HEK293 (cell line): ENCODE data around the gene DUOX1.

Experiments
- CTCF ChIA-PET: fragments of 350-600 bp; formaldehyde crosslinking; extraction: SDS; loops from one replicate; lab custom pipeline; 2021; ENCODE audit warnings: antibody characterized with exemption; lab: Yijun Ruan, JAX
- POLR2A ChIA-PET: fragments of 300-600 bp; formaldehyde crosslinking; extraction: SDS; loops from one replicate; lab custom pipeline; 2020; ENCODE audit warnings: antibody characterized with exemption, inconsistent platforms; lab: Yijun Ruan, JAX
- H3K27ac ChIP-seq: fragments of 200-500 bp; sonication (Bioruptor generic); 2 replicates; pipeline ENCODE4 v1.5.1; 2014; ENCODE audit warnings: low read depth, low read length, control low read depth, inconsistent platforms; ENCODE audit errors: extremely low read depth
- H3K36me3 ChIP-seq, 2 experiments: fragments of 200-500 bp in 1 of 2; sonication (Bioruptor generic) in 1 of 2; 1 replicate in 1 of 2; 2 replicates in 1 of 2; pipeline ENCODE4 v1.5.1; 2014 to 2017; ENCODE audit warnings: inconsistent platforms in 2 of 2, low read length in 2 of 2; ENCODE audit not compliant: control insufficient read depth in 2 of 2, insufficient read depth in 1 of 2
- H3K4me1 ChIP-seq: fragments of 200-500 bp; sonication (Bioruptor generic); 2 replicates; pipeline ENCODE4 v1.5.1; 2014; ENCODE audit warnings: mild to moderate bottlenecking, low read length, inconsistent platforms; ENCODE audit not compliant: control insufficient read depth, insufficient read depth
- H3K4me3 ChIP-seq: 2 replicates; pipeline ENCODE4 v1.5.1; 2011; ENCODE audit warnings: low read depth, mild to moderate bottlenecking, control low read depth, low read length, moderate library complexity
- H3K9me3 ChIP-seq: fragments of 200-500 bp; sonication (Bioruptor generic); 2 replicates; pipeline ENCODE4 v1.5.1; 2014; ENCODE audit warnings: low read depth, low read length, inconsistent platforms; ENCODE audit not compliant: control insufficient read depth, insufficient read depth
- ELK4 ChIP-seq: IDR thresholded peaks from 2 replicates; pipeline ENCODE4 v1.6.1; 2011; ENCODE audit warnings: mild to moderate bottlenecking, low read depth, low read length, borderline replicate concordance
- HOXA7 ChIP-seq: sonication (generic); formaldehyde crosslinking; IDR thresholded peaks from 2 replicates; pipeline ENCODE4 v1.8.1; 2022; ENCODE audit warnings: missing genetic modification reagents, borderline replicate concordance
- OVOL3 ChIP-seq: fragments of 450-650 bp; formaldehyde crosslinking; IDR thresholded peaks from 2 replicates; pipeline ENCODE4 v1.5.1; 2016; ENCODE audit warnings: missing biosample characterization, missing genetic modification characterization
- ZBTB11 ChIP-seq: fragments of 450-650 bp; formaldehyde crosslinking; conservative IDR thresholded peaks from 2 replicates; pipeline ENCODE4 v1.5.1; 2016; ENCODE audit warnings: low read depth, missing biosample characterization, missing genetic modification characterization
- ZFP69B ChIP-seq: fragments of 450-650 bp; formaldehyde crosslinking; IDR thresholded peaks from 2 replicates; pipeline ENCODE4 v1.5.1; 2016; ENCODE audit warnings: missing biosample characterization, missing genetic modification characterization
- ZNF133 ChIP-seq: fragments of 450-650 bp; formaldehyde crosslinking; IDR thresholded peaks from 2 replicates; pipeline ENCODE4 v1.5.1; 2016; ENCODE audit warnings: missing biosample characterization, missing genetic modification characterization
- ZNF138 ChIP-seq: fragments of 450-650 bp; formaldehyde crosslinking; IDR thresholded peaks from 2 replicates; pipeline ENCODE4 v1.5.1; 2016; ENCODE audit warnings: missing biosample characterization, missing genetic modification characterization, borderline replicate concordance
- ZNF704 ChIP-seq: fragments of 450-650 bp; formaldehyde crosslinking; IDR thresholded peaks from 2 replicates; pipeline ENCODE4 v1.5.1; 2016; ENCODE audit warnings: missing biosample characterization, missing genetic modification characterization
- ZNF785 ChIP-seq: fragments of 450-650 bp; formaldehyde crosslinking; IDR thresholded peaks from 2 replicates; pipeline ENCODE4 v1.5.1; 2016; ENCODE audit warnings: missing biosample characterization, missing genetic modification characterization
- ZSCAN30 ChIP-seq: fragments of 450-650 bp; IDR thresholded peaks from 2 replicates; pipeline ENCODE4 v1.5.1; 2018; ENCODE audit warnings: missing biosample characterization, mild to moderate bottlenecking, missing genetic modification characterization, moderate library complexity

The DUOX1 gene

GRCh38 chr15:45112143-45112590 lies 17.6 kb upstream of the DUOX1 start:
- Histone ChIP-seq H3K9me3 (no peaks in the 10 kb centered on the region), H3K27ac (no peak overlapping the region), H3K4me1 (no peaks in the 10 kb centered on the region), H3K36me3 (no peaks in the 10 kb centered on the region), H3K4me3 (peak overlapping the region; percentile 12; the same call in 1 of the 2 replicates)
- TF ChIP-seq ZFP69B (tag by site-specific recombination) = no peak
- no peak for TF ChIP-seq HOXA7
- no peak for TF ChIP-seq ELK4
- no peak for TF ChIP-seq ZSCAN30 (tag by site-specific recombination)
- no peak for TF ChIP-seq ZNF138 (tag by site-specific recombination)
- ChIA-PET CTCF (interaction anchor here (0.6 to 1.3 kb wide), 2 partner anchors 51 to 518 kb away, joined by 4 read pairs; no protein-coding TSS in a partner anchor), POLR2A (no interaction called here)

GRCh38 chr15:45112591-45113379 lies 17.0 kb upstream of the DUOX1 start:
- Histone ChIP-seq H3K9me3 (no peaks in the 10 kb centered on the region), H3K4me3 (peak overlapping the region; percentile 12; the same call in 1 of the 2 replicates), H3K4me1 (no peaks in the 10 kb centered on the region), H3K36me3 (no peaks in the 10 kb centered on the region), H3K27ac (no peak overlapping the region)
- CTCF ChIA-PET = interaction anchor here (0.6 to 1.3 kb wide), 2 partner anchors 50 to 91 kb away, joined by 3 to 4 read pairs; no protein-coding TSS in a partner anchor
- POLR2A ChIA-PET = no interaction called here
- TF ChIP-seq OVOL3 (tag by site-specific recombination) = no peak

- ChIA-PET CTCF (interaction anchor here (0.6 kb wide), 1 partner anchor 92 kb away, joined by 3 read pairs; no protein-coding TSS in a partner anchor), POLR2A (no interaction called here)
- Histone ChIP-seq H3K4me1 (no peaks in the 10 kb centered on the region), H3K27ac (no peak overlapping the region), H3K9me3 (no peaks in the 10 kb centered on the region), H3K36me3 (no peaks in the 10 kb centered on the region), H3K4me3 (no peak overlapping the region)
- TF ChIP-seq ZNF785 (tag by site-specific recombination) (no peak), ZNF133 (tag by site-specific recombination) (no peak), ZNF704 (tag by site-specific recombination) (no peak), ZBTB11 (no peak)
Measured at GRCh38 chr15:45113380-45113990, 16.3 kb upstream of the DUOX1 start.
